HL-60 (cell line): Measurements from ENCODE around the gene AFAP1.

Source experiments
- DNase-seq, 2 experiments: peaks; one replicate each; pipeline ENCODE4 v3.0.0-alpha.2; 2010 to 2020; ENCODE audit warnings: low read depth in 1 of 2, low spot score in 1 of 2
- H3K27ac ChIP-seq: fragments of 250-450 bp; sonication (Bioruptor Pico); replicated peaks from 2 replicates; pipeline ENCODE4 v1.5.1; 2020; ENCODE audit warnings: mild to moderate bottlenecking, moderate library complexity
- H3K27me3 ChIP-seq: fragments of 250-450 bp; sonication (Bioruptor Pico); 2 replicates; pipeline ENCODE4 v1.5.1; 2021; ENCODE audit warnings: mild to moderate bottlenecking, moderate library complexity; ENCODE audit not compliant: insufficient read depth, poor library complexity, severe bottlenecking
- H3K4me3 ChIP-seq: replicated peaks from 2 replicates; pipeline ENCODE4 v1.5.1; 2011; ENCODE audit warnings: mild to moderate bottlenecking, control low read depth, low read length; ENCODE audit not compliant: insufficient read depth
- CTCF ChIP-seq: IDR thresholded peaks from one replicate; pipeline ENCODE4 v1.5.1; 2011; ENCODE audit warnings: low read length, control low read depth, inconsistent platforms; ENCODE audit not compliant: insufficient read depth
- GABPA ChIP-seq: IDR thresholded peaks from 2 replicates; pipeline ENCODE4 v1.6.1; 2012; ENCODE audit warnings: low read depth
- POLR2AphosphoS5 ChIP-seq: IDR thresholded peaks from 2 replicates; pipeline ENCODE4 v1.6.1; 2012; ENCODE audit warnings: low read depth
- REST ChIP-seq: IDR thresholded peaks from 2 replicates; pipeline ENCODE4 v1.6.1; 2012; ENCODE audit warnings: low read depth; ENCODE audit not compliant: insufficient replicate concordance
- SPI1 ChIP-seq: IDR thresholded peaks from 2 replicates; pipeline ENCODE4 v1.6.1; 2012; ENCODE audit warnings: low read depth, mild to moderate bottlenecking, borderline replicate concordance

Gene AFAP1

GRCh38 chr4:7725951-7726350, 213.7 kb downstream of the AFAP1 start:
- Histone ChIP-seq H3K27me3 (no peaks in the 10 kb centered on the region), H3K27ac (no peak overlapping the region), H3K4me3 (no peak overlapping the region)
- no peak for DNase-seq
- TF ChIP-seq POLR2AphosphoS5: no peak
- no peak for TF ChIP-seq SPI1
- no peak for TF ChIP-seq GABPA
- TF ChIP-seq REST: no peak
- no peak for TF ChIP-seq CTCF

GRCh38 chr4:7723625-7724024, 216.0 kb downstream of the AFAP1 start:
- DNase-seq: no peak
- Histone ChIP-seq H3K4me3 (no peak overlapping the region), H3K27me3 (peaks cover 4% of the 10 kb centered on the region), H3K27ac (no peak overlapping the region)
- no peak for TF ChIP-seq SPI1
- no peak for TF ChIP-seq GABPA
- TF ChIP-seq CTCF: no peak
- no peak for TF ChIP-seq REST
- no peak for TF ChIP-seq POLR2AphosphoS5

- TF ChIP-seq POLR2AphosphoS5 (no peak), CTCF (no peak), SPI1 (no peak), GABPA (no peak), REST (no peak)
- no peak for DNase-seq
- Histone ChIP-seq H3K27me3 (peaks cover 4% of the 10 kb centered on the region), H3K27ac (no peak overlapping the region), H3K4me3 (no peak overlapping the region)
These were observed 216.8 kb downstream of the AFAP1 start for GRCh38 chr4:7722766-7723387.
